Measurements from ENCODE around the gene MBNL1. TPM values are rescaled to one million over a fixed set of nuclear protein-coding genes. Genes with fewer than 3 reads are reported as not detected.
A peak's percentile ranks its signal among the peaks of the same experiment; 100 is the strongest.

The MBNL1 gene
- total RNA-seq, 2 experiments from 2014 or later: 163 to 174 TPM

DNA sequence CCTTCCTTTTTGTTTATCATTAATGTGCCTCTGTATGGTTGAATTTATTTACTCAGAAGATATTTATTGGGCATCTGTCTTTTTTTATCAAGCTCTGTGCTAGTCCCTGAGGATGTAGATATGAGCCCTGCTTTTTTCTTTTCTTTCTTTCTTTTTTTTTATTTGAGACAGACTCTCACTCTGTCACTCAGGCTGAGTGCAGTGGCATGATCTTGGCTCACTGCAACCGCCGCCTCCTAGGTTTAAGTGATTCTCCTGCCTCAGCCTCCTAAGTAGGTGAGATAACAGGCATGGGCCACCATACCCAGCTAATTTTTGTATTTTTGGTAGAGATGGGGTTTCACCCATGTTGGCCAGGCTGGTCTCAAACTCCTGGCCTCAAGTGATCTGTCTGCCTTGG, 58.5 kb downstream of the MBNL1 start:
- Histone ChIP-seq H3K9me3 (ENCODE audit: low read length) (peaks cover 8% of the 10 kb centered on the region; the same call in 1 of the 2 replicates), H3K27ac (ENCODE audit: low read depth, low read length, poor library complexity, severe bottlenecking) (no peak overlapping the region), H3K9me2 (ENCODE audit: insufficient read depth, low read length) (no peaks in the 10 kb centered on the region), H4K20me1 (ENCODE audit: insufficient read depth, low read length) (peaks cover 13% of the 10 kb centered on the region), H3K79me2 (ENCODE audit: insufficient read depth, low read depth, low read length) (peaks cover 98% of the 10 kb centered on the region), H3K36me3 (ENCODE audit: insufficient read depth, low read length) (peaks cover 63% of the 10 kb centered on the region), H3K4me1 (ENCODE audit: insufficient read depth, low read length, poor library complexity, severe bottlenecking) (peaks cover 13% of the 10 kb centered on the region), H3K4me2 (ENCODE audit: low read length) (no peak overlapping the region), H2AFZ (ENCODE audit: low read length) (no peak overlapping the region), H3K4me3 (ENCODE audit: low read depth, low read length, poor library complexity, severe bottlenecking) (no peak overlapping the region)
- ChIA-PET POLR2A (no interaction called here), CTCF (ENCODE audit: unreplicated experiment) (no interaction called here)
- no peak for DNase-seq (ENCODE audit: low spot score)
- no TSS peak for BruUV-seq (replicated peaks)
- TF ChIP-seq, protein P1, sequence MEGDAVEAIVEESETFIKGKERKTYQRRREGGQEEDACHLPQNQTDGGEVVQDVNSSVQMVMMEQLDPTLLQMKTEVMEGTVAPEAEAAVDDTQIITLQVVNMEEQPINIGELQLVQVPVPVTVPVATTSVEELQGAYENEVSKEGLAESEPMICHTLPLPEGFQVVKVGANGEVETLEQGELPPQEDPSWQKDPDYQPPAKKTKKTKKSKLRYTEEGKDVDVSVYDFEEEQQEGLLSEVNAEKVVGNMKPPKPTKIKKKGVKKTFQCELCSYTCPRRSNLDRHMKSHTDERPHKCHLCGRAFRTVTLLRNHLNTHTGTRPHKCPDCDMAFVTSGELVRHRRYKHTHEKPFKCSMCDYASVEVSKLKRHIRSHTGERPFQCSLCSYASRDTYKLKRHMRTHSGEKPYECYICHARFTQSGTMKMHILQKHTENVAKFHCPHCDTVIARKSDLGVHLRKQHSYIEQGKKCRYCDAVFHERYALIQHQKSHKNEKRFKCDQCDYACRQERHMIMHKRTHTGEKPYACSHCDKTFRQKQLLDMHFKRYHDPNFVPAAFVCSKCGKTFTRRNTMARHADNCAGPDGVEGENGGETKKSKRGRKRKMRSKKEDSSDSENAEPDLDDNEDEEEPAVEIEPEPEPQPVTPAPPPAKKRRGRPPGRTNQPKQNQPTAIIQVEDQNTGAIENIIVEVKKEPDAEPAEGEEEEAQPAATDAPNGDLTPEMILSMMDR (conservative IDR thresholded peaks at IDR 0.05; ENCODE audit: low read length): no peak
- TF ChIP-seq EZH2phosphoT487 (IDR thresholded peaks at IDR 0.05; ENCODE audit: borderline replicate concordance, low read depth, low read length): no peak
- intact Hi-C loops (cut with micrococcal nuclease; ENCODE audit: unreplicated experiment): no loop called here

DNA sequence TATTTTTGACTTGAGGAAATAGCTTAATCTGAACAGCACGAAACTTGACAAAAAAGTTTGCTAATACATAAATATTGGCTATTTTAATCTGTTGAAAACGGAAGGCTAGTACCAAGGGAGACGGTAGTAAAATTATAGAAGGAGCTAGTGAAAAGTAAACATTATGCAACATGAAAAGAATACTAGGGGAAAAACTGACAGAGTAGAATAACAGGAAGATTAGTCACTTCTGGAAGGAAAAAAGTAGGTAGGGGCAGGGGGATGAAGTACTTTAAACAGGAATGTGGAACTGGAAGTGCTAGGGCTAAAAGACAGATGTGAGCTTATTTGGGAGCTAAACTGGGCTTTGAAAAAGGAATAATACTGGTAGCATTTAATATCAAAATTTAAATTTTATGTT, 60.1 kb downstream of the MBNL1 start:
- intact Hi-C loops (cut with micrococcal nuclease; ENCODE audit: unreplicated experiment): no loop called here
- Histone ChIP-seq H3K9me2 (ENCODE audit: insufficient read depth, low read length) (no peaks in the 10 kb centered on the region), H3K9me3 (ENCODE audit: low read length) (peaks cover 8% of the 10 kb centered on the region; the same call in 1 of the 2 replicates), H3K36me3 (ENCODE audit: insufficient read depth, low read length) (peaks cover 56% of the 10 kb centered on the region), H3K79me2 (ENCODE audit: insufficient read depth, low read depth, low read length) (peaks cover 98% of the 10 kb centered on the region), H3K4me1 (ENCODE audit: insufficient read depth, low read length, poor library complexity, severe bottlenecking) (peaks cover 1% of the 10 kb centered on the region), H3K27ac (ENCODE audit: low read depth, low read length, poor library complexity, severe bottlenecking) (no peak overlapping the region), H3K4me3 (ENCODE audit: low read depth, low read length, poor library complexity, severe bottlenecking) (no peak overlapping the region), H4K20me1 (ENCODE audit: insufficient read depth, low read length) (peaks cover 17% of the 10 kb centered on the region), H2AFZ (ENCODE audit: low read length) (no peak overlapping the region), H3K4me2 (ENCODE audit: low read length) (no peak overlapping the region)
- BruUV-seq (replicated peaks): TSS peak; percentile 14
- no peak for DNase-seq (ENCODE audit: low spot score)
- ChIA-PET CTCF (ENCODE audit: unreplicated experiment) (no interaction called here), POLR2A (interaction anchor here (0.6 to 1.3 kb wide), 6 partner anchors 9 to 102 kb away, joined by 3 to 7 read pairs (median 3); no protein-coding TSS in a partner anchor)
- TF ChIP-seq, protein P1 (conservative IDR thresholded peaks at IDR 0.05; ENCODE audit: low read length): no peak
- no peak for TF ChIP-seq EZH2phosphoT487 (IDR thresholded peaks at IDR 0.05; ENCODE audit: borderline replicate concordance, low read depth, low read length)

DNA sequence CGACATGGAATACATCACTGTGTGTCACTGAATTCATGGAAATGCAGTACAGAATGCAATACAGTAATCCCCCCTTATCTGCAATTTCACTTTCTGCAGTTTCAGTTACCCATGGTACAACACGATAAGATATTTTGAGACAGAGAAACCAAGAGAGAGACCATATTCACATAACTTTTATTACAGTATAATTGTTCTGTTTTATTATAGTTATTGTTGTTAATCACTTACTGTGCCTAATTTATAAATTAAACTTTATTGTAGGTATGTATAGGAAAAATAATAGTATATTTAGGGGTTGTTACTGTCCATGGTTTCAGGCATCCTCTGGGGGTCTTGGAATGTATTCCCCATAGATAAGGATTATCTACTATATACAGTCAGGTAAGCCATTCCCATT, 61.8 kb downstream of the MBNL1 start:
- H3K4me3 ChIP-seq (ENCODE audit: low read depth, low read length, poor library complexity, severe bottlenecking): no peak overlapping the region
- ChIA-PET POLR2A (interaction anchor here (2.4 kb wide), 1 partner anchor 18 kb away, joined by 14 read pairs; no protein-coding TSS in a partner anchor), CTCF (ENCODE audit: unreplicated experiment) (no interaction called here)
- peaks cover 17% of the 10 kb centered on the region for H4K20me1 ChIP-seq (ENCODE audit: insufficient read depth, low read length)
- no peak overlapping the region for H3K27ac ChIP-seq (ENCODE audit: low read depth, low read length, poor library complexity, severe bottlenecking)
- H3K4me1 ChIP-seq (ENCODE audit: insufficient read depth, low read length, poor library complexity, severe bottlenecking): peaks cover 8% of the 10 kb centered on the region
- H3K9me3 ChIP-seq (ENCODE audit: low read length): peaks cover 8% of the 10 kb centered on the region; the same call in 1 of the 2 replicates
- no peak for DNase-seq (ENCODE audit: low spot score)
- peaks cover 60% of the 10 kb centered on the region for H3K36me3 ChIP-seq (ENCODE audit: insufficient read depth, low read length)
- H3K79me2 ChIP-seq (ENCODE audit: insufficient read depth, low read depth, low read length): peaks cover 100% of the 10 kb centered on the region
- intact Hi-C loops (cut with micrococcal nuclease; ENCODE audit: unreplicated experiment): no loop called here
- H3K9me2 ChIP-seq (ENCODE audit: insufficient read depth, low read length): no peaks in the 10 kb centered on the region
- H3K4me2 ChIP-seq (ENCODE audit: low read length): no peak overlapping the region
- no peak overlapping the region for H2AFZ ChIP-seq (ENCODE audit: low read length)
- no TSS peak for BruUV-seq (replicated peaks)
- TF ChIP-seq, protein P1 (conservative IDR thresholded peaks at IDR 0.05; ENCODE audit: low read length): no peak
- no peak for TF ChIP-seq EZH2phosphoT487 (IDR thresholded peaks at IDR 0.05; ENCODE audit: borderline replicate concordance, low read depth, low read length)
